KMS-11 (cell line): ENCODE data around the gene LINC01488.

Experiments
- H2AFZ ChIP-seq: fragments of 200-600 bp; sonication (generic); 2 replicates; pipeline ENCODE4 v1.6.1; 2016; ENCODE audit warnings: antibody characterized with exemption, mixed run types, low read depth
- H3K27ac ChIP-seq: fragments of 200-600 bp; sonication (generic); 2 replicates; pipeline ENCODE4 v1.6.1; 2016; ENCODE audit warnings: mild to moderate bottlenecking, mixed run types
- H3K27me3 ChIP-seq: fragments of 200-600 bp; sonication (generic); 2 replicates; pipeline ENCODE4 v1.6.1; 2017; ENCODE audit warnings: mild to moderate bottlenecking, low read depth, mixed run types, moderate library complexity; ENCODE audit not compliant: insufficient read depth
- H3K36me3 ChIP-seq: fragments of 200-600 bp; sonication (generic); 2 replicates; pipeline ENCODE4 v1.6.1; 2017; ENCODE audit warnings: mild to moderate bottlenecking, mixed run types; ENCODE audit not compliant: insufficient read depth
- H3K4me1 ChIP-seq: fragments of 200-600 bp; sonication (generic); 2 replicates; pipeline ENCODE4 v1.6.1; 2016; ENCODE audit warnings: mild to moderate bottlenecking, low read depth, mixed run types; ENCODE audit not compliant: poor library complexity, severe bottlenecking
- H3K4me2 ChIP-seq: fragments of 200-600 bp; sonication (generic); 2 replicates; pipeline ENCODE4 v1.7.0; 2016; ENCODE audit warnings: mild to moderate bottlenecking, mixed run types
- H3K4me3 ChIP-seq: fragments of 200-600 bp; sonication (generic); IDR thresholded peaks from 2 replicates; pipeline ENCODE4 v1.6.1; 2017; ENCODE audit warnings: low read depth, low read length, mixed read lengths; ENCODE audit not compliant: insufficient read depth
- H3K79me2 ChIP-seq: fragments of 200-600 bp; sonication (generic); 2 replicates; pipeline ENCODE4 v1.6.1; 2016; ENCODE audit warnings: low read depth, mixed run types; ENCODE audit not compliant: insufficient read depth
- H3K9ac ChIP-seq: fragments of 200-600 bp; sonication (generic); 2 replicates; pipeline ENCODE4 v1.6.1; 2016; ENCODE audit warnings: mild to moderate bottlenecking, mixed run types
- H4K20me1 ChIP-seq: fragments of 200-600 bp; sonication (generic); 2 replicates; pipeline ENCODE4 v1.6.1; 2016; ENCODE audit warnings: mild to moderate bottlenecking, mixed run types; ENCODE audit not compliant: insufficient read depth
- CTCF ChIP-seq: fragments of 200-600 bp; sonication (generic); conservative IDR thresholded peaks from 2 replicates; pipeline ENCODE4 v1.6.1; 2017; ENCODE audit warnings: low read depth, mild to moderate bottlenecking, antibody characterized with exemption, low read length, moderate library complexity, mixed read lengths

LINC01488 gene

DNA sequence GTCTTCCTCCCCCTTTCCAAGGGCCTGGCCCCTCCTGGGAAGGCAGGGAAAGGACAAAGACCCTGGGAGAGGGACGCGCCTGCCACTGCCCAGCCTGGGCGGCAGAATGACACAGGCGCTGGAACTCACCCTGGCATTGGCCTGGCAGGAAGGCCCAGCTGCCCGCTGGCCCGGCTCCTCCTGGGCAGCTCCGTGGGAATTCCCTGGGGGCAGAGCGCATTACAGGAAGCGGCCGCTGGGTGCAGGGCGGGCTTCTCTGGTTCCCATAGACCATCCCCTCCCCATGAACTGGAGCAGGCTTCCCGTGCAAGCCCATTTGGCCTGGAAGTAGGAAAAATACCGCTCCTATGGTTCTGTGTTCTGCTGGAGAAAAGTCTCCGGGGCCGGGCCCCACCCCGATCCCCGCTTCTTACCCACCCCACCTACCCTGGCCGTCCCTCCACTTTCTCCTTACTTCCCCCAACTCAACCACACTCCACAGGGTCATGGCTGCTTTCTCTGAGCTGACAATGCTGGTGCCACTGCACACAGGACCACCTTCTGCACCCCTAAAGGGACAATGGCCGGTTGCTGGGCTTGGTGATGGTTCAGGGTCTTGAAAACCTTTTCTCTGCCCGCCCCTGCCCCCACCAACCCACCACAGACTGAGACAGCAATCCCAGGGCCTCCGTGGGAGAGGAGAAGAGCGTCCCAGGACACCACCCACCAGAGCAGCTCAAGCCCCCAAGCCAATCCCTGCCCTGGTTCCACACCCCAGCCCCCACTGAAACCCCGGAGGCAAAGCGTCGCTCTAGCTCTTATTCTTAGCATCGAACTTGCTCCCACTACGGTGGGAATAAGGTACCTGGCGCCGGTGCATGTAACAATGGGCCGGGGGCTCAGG, 58.9 kb downstream of the LINC01488 start:
- H4K20me1 ChIP-seq = no peaks in the 10 kb centered on the region
- no peak for TF ChIP-seq CTCF
- no peaks in the 10 kb centered on the region for H3K79me2 ChIP-seq
- H3K4me1 ChIP-seq = no peaks in the 10 kb centered on the region
- H3K27me3 ChIP-seq = peaks cover 4% of the 10 kb centered on the region; the same call in 1 of the 2 replicates
- H3K4me3 ChIP-seq = no peak overlapping the region
- no peak overlapping the region for H3K9ac ChIP-seq
- no peaks in the 10 kb centered on the region for H3K36me3 ChIP-seq
- H2AFZ ChIP-seq = no peak overlapping the region
- H3K4me2 ChIP-seq = no peak overlapping the region
- no peak overlapping the region for H3K27ac ChIP-seq

DNA sequence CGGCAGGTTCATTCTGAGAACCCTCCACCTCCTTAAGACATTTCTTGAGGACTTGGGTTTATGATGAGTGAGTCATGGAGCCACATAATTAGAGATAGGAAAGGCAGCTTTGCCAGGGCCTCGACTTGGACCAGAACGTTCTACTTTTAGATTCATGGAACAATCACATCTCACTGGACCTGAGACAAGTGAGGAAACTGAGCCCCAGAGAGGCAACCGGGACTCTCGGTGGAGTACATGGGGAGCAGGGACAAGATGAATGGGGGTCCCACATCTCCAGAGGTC, 59.5 kb downstream of the LINC01488 start:
- no peaks in the 10 kb centered on the region for H3K36me3 ChIP-seq

GRCh38 chr11:69541501-69542313, 60.2 kb downstream of the LINC01488 start:
- no peak overlapping the region for H3K9ac ChIP-seq
- no peak overlapping the region for H2AFZ ChIP-seq
- no peak for TF ChIP-seq CTCF
- no peak overlapping the region for H3K27ac ChIP-seq
- H4K20me1 ChIP-seq = no peaks in the 10 kb centered on the region
- H3K27me3 ChIP-seq = peaks cover 4% of the 10 kb centered on the region; the same call in 1 of the 2 replicates
- no peak overlapping the region for H3K4me3 ChIP-seq
- H3K4me2 ChIP-seq = no peak overlapping the region
- no peaks in the 10 kb centered on the region for H3K36me3 ChIP-seq
- H3K4me1 ChIP-seq = no peaks in the 10 kb centered on the region
- no peaks in the 10 kb centered on the region for H3K79me2 ChIP-seq

More for the DNA sequence above, 59.5 kb downstream of the LINC01488 start:
- Histone ChIP-seq H4K20me1 (no peaks in the 10 kb centered on the region), H3K4me3 (no peak overlapping the region), H2AFZ (no peak overlapping the region), H3K4me2 (no peak overlapping the region), H3K4me1 (no peaks in the 10 kb centered on the region), H3K79me2 (no peaks in the 10 kb centered on the region), H3K9ac (no peak overlapping the region), H3K27me3 (peaks cover 4% of the 10 kb centered on the region; the same call in 1 of the 2 replicates), H3K27ac (no peak overlapping the region)
- no peak for TF ChIP-seq CTCF

DNA sequence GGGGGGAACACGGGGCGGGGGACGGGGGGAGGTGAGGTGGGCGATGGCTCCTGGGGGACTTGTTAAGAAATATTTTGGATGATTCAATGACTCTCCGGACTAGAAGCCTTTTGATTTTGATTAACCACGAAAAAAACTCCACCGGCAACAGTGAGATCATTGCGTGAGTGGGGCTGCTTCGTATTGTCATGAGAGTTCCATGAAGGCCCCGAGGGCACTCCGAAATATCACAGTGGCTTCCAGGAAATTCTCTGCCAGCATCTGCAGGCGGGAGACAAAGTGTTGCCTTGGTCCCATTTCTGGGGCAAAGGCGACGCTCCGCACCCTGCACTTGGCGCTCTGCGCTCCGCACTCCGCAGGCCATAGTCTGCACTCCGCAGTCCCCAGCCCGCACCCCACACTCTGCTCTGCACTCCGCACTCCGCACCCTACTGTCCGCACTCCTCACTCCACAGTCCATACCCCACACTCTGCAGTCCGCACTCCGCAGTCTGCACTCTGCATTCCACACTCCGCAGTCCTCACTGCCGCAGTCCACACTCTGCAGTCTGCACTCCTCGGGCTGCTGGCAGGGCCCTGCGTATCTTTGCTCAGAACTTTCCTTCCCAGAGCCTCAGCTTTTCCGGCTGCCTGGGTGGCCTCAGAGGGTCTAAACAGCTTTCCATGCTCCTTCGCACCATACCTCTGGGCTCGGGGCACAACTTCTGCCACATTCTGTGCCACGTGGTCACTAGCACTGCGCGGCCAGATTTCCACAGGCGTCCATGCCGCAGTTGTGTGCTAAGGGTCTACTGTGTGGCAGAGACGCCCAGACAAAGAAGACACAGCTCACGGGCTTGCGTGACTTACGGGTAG, 61.1 kb downstream of the LINC01488 start:
- no peaks in the 10 kb centered on the region for H3K4me1 ChIP-seq
- H3K36me3 ChIP-seq = no peaks in the 10 kb centered on the region
- no peak overlapping the region for H3K4me3 ChIP-seq
- H3K9ac ChIP-seq = no peak overlapping the region
- no peaks in the 10 kb centered on the region for H4K20me1 ChIP-seq
- no peak for TF ChIP-seq CTCF
- H3K79me2 ChIP-seq = no peaks in the 10 kb centered on the region
- H2AFZ ChIP-seq = no peak overlapping the region
- peaks cover 4% of the 10 kb centered on the region for H3K27me3 ChIP-seq
- no peak overlapping the region for H3K27ac ChIP-seq
- H3K4me2 ChIP-seq = no peak overlapping the region
